ENCODE results near the gene TJP1. TPM values are rescaled to one million over a fixed set of nuclear protein-coding genes. Genes with fewer than 3 reads are reported as not detected.

The TJP1 gene
- 67.2 and 149 TPM in 2 replicates for total RNA-seq

DNA sequence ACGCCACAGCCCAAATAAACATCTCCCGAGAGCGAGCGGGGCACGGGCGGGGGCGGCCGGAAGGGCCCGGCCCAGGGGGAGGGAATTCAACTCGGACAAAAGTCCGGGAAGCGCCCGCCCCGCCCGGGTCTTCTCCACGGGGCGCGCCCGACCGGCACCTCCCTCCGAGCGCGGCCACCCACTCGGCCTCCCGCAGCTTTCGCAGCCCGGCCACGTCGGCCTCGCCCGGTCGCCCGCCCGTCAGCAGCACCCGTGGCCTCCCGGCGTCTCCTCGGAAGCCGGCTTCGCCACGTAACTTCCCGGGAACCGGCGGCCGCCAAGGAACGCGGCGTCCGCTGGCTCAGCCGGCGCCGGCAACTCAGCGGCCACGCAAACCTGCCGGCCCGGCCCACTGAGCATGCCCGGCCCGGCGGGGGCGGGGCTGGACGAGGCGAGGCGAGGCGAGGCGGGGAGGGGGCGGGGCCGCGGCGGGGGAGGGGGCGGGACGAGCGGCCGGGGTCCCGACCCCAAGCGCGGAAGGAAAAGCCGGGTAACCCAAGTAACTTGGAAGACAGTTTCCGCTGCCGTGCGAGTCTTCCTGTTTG, at the start of gene TJP1:
TJP1 (minus strand) TSS at position 369 of the 584 bp plus-strand sequence. CDS start 440 bp downstream, outside the sequence.

All from bladder microvascular endothelial cell (primary cell).